Fibroblast of the conjunctiva (primary cell): ENCODE results near the gene PPM1F.

ENCODE experiments used
- DNase-seq: peaks from one replicate; pipeline ENCODE4 v3.0.0-alpha.2; 2010; ENCODE audit warnings: low read depth

PPM1F gene

GRCh38 chr22:21975273-21975672 lies 22.6 kb upstream of the PPM1F start:
- DNase-seq: no peak

- DNase-seq: no peak
Observed at GRCh38 chr22:21974058-21974649, 21.5 kb upstream of the PPM1F start.

- DNase-seq: no peak
Observed at GRCh38 chr22:21972806-21973205, 20.2 kb upstream of the PPM1F start.

GRCh38 chr22:21972293-21972779 lies 19.7 kb upstream of the PPM1F start:
- no peak for DNase-seq

- no peak for DNase-seq
Observed at GRCh38 chr22:21971858-21972275, 19.2 kb upstream of the PPM1F start.

GRCh38 chr22:21970800-21971617 lies 18.4 kb upstream of the PPM1F start:
- no peak for DNase-seq

- no peak for DNase-seq
Observed at GRCh38 chr22:21970037-21970799, 17.6 kb upstream of the PPM1F start.

- DNase-seq: no peak
Observed at GRCh38 chr22:21968452-21969129, 15.9 kb upstream of the PPM1F start.

GRCh38 chr22:21967693-21968271 lies 15.1 kb upstream of the PPM1F start:
- DNase-seq: no peak

GRCh38 chr22:21966643-21967516 lies 14.2 kb upstream of the PPM1F start:
- no peak for DNase-seq

- no peak for DNase-seq
Observed at GRCh38 chr22:21965762-21966288, 13.2 kb upstream of the PPM1F start.

- DNase-seq: no peak
Observed at GRCh38 chr22:21964918-21965484, 12.4 kb upstream of the PPM1F start.

- no peak for DNase-seq
Observed at GRCh38 chr22:21964234-21964633, 11.6 kb upstream of the PPM1F start.

GRCh38 chr22:21963790-21964211 lies 11.2 kb upstream of the PPM1F start:
- no peak for DNase-seq

- no peak for DNase-seq
Observed at GRCh38 chr22:21963286-21963685, 10.6 kb upstream of the PPM1F start.

GRCh38 chr22:21962655-21962949 lies 10.0 kb upstream of the PPM1F start:
- no peak for DNase-seq

- no peak for DNase-seq
Observed at GRCh38 chr22:21961886-21962654, 9.4 kb upstream of the PPM1F start.

GRCh38 chr22:21961127-21961867 lies 8.6 kb upstream of the PPM1F start:
- no peak for DNase-seq
